ENCODE measurements around the gene FUT2.

Gene FUT2

DNA sequence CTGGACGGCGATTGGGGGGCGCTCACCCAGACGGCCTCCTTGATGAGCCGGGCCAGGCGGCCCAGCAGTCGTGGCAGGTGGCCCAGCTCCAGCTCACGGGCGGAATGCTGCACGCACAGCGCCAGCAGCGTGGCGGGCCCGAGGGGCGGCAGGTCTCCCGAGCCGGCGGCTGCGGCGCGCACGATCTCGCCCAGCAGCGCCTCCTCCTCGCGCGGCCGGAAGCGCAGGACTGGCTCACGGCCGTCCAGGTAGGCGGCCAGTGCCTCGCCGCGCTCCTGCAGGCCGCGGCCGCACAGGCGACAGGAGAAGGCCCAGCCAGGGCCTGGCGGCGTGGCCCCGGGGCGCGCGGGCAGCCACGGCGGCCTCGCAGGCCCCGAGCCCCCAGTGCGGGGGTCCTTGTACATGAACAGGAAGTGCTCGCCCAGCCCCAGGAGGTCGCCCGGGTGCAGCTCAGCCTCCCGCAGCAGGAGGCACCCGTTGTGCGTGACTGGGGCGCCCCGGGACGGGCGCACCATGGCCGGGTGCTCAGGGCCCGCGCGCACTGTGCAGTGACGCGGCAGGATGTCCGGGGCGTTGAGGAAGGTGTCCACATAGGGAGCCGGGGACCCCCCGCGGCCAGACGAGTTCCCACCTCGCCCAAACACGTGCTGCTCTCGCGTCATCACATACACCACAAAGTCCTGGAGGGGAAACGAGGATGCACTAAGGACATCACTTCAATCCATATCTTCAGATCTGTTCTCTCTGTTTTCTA lies 33.3 kb downstream of the FUT2 start:
- DNase-seq (ENCODE audit: low spot score), result peak; percentile 15

DNA sequence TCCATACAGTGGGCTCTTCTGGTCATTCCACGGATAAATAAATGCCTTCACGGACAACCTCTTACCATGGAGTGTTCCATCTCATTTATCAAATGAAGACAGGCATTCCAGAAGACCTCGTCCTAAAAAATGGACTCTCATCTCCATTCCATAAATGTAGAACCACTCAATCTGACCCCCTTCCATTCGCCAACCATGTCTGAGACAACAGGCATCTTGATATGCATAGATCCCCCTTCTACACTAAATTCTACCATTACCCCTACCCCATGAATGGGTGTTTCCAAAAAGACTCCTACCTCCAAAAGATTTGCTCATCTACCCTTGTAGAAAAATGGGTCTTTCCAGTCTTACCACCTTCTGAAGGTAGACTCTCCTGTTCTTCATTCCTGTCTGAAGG lies 35.7 kb downstream of the FUT2 start:
- DNase-seq (ENCODE audit: low spot score), result no peak

GRCh38 chr19:48734625-48735024 lies 38.9 kb downstream of the FUT2 start:
- DNase-seq (ENCODE audit: low spot score), result no peak

- peak; percentile 22 for DNase-seq (ENCODE audit: low spot score)
Measured at GRCh38 chr19:48735031-48735615, 39.4 kb downstream of the FUT2 start.

GRCh38 chr19:48737360-48737998 lies 41.7 kb downstream of the FUT2 start:
- DNase-seq (ENCODE audit: low spot score), result no peak

DNA sequence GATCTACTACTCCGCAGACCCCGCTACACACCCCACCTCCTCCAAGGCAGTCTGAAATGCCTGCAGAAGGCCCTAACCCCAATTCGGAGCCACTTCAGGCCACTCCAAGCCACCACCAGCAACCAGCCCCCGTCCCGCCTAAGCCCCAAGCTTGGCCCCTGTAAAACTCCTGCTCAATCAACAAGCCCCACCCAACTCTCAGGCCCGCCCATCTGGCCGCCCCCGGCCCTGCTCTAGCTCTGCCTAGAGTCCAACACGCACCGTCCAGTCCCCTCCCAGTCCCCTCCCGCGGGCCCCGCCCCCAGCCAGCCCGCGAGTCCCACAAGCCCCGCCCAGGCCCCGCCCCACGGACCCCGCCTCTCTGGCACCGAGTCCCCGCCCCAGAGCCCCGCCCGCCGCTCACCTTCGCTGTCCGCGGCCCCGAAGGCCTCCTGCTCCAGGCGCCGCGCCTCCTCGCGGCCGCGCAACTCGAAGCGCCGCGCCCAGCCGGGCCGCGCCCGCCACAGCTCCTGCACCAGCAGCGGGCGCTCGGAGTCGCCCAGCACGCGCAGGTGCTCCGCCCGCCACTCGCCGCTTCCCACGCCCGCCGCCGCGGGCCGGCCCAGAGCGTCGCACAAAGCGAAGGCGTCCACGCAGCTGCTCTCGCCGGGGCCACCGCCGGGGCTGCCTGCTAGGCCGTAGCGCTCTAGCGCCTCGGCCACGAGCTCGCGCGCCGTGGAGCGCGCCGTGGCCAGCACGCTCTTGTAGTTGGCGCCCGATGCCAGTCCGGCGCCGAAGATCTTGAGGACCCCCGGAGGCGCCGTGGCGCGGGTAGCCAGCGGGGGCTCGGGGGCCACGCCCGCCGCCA lies 43.0 kb downstream of the FUT2 start:
- peak; percentile 91 for DNase-seq (ENCODE audit: low spot score)

DNA sequence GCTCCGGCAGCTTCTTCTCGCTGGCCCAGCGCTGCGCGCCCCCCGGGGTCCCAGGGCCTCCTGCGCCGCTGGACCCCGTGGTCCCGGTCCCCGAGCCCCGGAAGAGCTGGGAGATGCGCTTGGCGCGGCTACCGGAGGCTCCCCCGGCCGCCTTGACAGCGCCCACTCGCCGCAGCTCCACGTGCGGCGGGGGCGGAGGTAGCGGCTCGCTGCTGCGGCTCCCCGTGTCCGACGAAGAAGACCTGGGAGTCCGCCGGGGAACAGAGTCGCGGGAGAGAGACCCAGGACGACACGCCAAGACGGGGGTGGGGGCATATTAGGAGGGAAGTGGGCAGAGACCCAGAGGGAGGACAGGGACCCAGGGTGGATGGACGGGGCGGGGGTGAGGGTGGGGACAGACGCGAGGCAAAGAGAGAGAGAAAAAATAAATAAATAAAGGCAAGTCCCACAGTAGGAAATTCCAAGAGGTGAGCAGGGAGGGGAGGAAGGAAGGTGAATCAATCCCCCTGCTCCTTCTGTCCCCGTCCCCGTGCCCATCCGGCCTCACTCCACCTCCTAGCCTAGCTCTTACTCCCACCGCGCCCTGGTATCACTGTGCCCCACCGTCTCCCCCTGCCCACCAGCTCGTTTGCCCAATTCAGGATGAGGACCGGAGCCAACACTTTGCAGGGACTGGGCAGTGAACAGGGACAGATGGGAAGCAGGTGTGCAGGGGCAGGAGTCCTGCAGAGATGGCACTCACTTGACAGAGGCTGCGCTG lies 43.8 kb downstream of the FUT2 start:
- DNase-seq (ENCODE audit: low spot score), result no peak

DNA sequence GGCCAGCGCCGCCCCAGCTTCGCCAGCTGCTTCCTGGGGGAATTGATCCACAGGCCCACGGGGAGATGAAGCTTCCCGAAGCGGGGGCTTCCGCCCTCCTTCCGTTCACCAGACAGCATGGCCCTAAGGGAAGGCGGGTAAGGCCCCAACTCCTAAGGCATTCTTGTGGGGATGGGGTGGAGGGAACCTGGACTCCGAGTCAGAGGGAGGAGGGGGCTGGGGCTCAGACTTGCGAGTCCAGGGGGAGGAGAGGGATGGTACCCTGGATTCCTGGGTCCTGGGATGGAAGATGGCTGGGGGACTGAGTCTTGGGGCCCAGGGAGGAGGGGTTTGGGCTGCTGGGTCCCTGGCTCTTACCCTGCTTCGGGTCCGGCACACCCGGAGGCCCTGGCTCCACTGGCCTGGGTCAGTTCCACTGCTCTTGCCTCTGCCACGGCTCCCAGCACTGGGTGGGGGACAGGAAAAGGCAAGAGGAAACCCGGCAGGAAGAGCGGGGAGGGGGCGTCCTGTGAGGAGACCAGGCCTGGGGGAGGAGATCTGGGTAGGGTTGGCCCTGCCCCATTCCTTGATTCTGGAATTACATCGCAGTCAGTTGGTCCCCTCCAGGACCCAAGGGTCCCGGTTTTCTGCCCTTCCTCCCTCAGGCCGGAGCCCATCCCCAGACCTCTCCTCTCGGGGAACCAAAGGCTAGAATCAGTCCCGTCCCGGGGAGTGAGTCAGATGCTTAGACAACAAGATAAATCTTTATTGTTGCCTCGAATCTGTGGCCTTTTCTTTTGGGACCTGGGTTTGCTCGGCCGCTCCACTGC lies 44.6 kb downstream of the FUT2 start, which contains the start of gene RASIP1:
TSS of gene RASIP1 (minus strand) at position 447 of the 809 bp plus-strand sequence. CDS start at position 119, 328 bp downstream.
- no peak for DNase-seq (ENCODE audit: low spot score)

DNA sequence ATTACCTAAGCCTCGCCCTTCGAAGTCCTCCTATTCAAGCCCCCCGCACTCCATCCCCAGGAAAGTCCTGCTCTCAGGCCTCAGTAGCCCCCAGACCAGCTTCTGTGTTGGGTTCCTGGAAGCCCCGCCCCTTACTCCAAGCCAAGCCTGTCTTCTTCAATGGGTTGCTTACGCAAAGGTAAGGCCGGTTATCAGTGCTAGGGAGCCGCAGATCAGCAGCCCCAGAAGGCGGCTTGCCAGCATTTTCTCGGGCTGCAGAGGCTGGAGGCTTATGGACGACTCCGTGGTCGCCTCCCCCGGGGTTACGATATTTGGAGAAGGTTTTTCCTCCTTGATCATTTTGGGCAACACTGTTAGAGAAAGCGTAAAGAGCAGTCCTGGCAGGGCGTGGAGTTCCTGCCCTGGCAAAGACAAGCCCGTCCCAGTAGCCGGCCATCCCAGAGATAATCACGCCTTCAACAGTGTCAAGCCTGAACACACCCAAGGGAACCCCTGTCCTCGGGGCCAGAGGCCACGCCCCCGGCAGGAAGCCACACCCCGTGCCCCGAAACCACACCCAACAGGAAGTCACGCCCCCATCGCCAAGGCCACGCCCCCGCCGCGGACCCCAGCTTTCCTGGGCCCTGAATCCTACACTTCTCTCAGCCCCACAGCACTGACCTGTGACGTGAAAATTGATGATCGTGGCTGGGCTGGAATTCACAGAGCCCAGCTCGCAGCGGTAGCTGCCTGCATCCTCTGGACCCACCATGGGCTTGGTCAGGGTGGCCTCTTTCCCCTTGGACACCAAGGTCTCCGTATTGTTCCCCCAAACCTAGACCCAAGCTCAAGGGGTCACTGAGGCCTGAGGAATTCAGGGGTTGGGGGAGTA lies 45.6 kb downstream of the FUT2 start:
- no peak for DNase-seq (ENCODE audit: low spot score)

DNA sequence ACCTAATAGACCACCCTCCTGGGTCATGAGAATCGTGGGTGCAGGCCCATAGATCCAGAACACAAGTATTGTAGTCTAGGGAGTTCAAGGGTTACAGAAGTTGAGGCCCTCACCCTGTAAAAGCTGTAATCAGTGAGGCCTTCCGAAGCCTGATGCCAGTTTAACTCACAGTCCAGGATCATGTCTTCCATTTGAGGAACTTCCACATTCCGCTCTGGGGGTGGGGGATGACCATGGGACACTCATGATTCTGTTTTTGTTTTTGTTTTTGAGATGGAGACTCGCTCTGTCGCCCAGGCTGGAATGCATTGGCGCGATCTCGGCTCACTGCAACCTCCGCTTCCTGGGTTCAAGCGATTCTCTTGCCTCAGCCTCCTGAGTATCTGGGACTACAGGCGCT lies 46.3 kb downstream of the FUT2 start:
- DNase-seq (ENCODE audit: low spot score), result no peak

DNA sequence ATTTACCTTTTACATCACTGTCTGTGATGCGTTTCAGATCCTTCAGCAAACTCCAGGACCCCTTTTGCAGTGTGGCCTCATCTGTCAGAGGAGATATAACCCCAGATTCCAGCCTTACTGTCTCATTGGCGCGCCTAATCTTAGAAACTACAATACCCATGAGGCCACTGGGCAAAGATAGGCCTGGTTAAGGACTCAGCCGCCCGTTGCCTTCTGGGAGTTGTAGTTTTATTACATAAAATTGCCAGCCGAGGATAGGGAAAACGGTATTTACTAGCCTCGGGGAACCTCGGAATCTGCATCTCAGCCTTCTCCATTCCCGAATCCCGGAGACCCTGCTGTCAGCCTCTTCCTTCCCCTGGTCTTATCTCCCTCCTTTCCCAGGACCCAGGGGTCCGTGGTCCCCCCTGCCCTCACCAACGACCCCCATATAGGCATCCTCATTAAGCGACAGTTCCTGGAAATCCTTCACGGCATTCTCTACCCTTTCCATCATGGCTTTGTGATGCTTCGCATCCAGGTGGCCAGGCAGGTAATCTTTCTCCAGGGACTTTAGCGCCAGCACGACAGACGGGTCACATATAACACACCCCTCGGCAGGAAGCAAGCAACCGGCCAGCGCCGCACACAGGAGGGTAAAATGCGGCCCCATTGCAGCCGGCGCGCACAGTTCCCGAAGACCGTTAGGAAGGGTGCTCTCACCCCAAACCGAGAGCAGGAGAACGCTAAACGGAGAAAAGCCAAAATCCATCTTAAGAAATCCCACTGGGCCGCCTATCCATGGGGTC lies 49.6 kb downstream of the FUT2 start:
- peak; percentile 66 for DNase-seq (ENCODE audit: low spot score)

GRCh38 chr19:48746110-48746509 lies 50.3 kb downstream of the FUT2 start:
- DNase-seq (ENCODE audit: low spot score), result no peak

DNA sequence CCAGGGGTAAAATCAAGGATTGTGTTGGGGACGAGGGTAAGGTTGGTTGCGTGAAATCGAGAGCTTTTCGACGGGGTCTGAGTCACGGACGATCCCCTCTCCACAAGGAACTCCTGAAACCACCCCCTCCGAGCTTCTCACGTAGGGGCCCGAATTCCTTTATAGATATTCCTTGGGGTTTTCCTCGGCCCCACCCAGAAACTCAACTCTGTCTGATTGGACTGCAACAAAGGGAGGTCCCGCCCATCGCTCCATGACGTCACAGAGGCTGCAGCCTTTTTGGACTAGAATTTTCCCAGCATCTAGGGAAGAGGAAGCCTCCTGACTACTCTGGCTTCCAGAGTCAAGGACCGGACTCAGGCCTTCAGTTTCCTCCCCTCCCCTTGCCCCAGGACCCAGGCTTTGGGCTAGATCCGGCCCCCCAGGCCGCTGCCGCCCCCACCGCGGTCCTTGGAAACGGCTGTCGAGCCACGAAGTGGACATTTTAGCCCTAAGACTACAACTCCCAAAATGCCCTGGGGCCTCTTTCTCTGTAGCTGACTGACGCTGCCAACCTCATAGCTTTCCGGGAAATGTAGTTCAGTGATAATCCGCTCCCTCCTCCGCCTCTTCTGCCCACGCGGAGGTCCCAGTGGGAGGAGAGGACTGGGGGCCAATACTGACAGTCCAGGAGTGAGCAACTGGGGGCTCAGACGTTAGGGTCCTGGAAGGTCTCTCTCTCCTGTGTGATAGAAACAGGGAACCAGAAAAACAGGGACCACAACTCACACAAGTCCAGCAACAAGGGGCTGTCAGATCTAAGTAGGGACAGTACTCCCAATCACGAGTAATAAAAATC lies 51.2 kb downstream of the FUT2 start, which contains the start of gene IZUMO1:
TSS of gene IZUMO1 (minus strand) at position 172 of the 838 bp plus-strand sequence. CDS start 1,050 bp downstream, outside the sequence.
- peak; percentile 89 for DNase-seq (ENCODE audit: low spot score)

GRCh38 chr19:48749571-48750198 lies 53.9 kb downstream of the FUT2 start:
- no peak for DNase-seq (ENCODE audit: low spot score)

DNA sequence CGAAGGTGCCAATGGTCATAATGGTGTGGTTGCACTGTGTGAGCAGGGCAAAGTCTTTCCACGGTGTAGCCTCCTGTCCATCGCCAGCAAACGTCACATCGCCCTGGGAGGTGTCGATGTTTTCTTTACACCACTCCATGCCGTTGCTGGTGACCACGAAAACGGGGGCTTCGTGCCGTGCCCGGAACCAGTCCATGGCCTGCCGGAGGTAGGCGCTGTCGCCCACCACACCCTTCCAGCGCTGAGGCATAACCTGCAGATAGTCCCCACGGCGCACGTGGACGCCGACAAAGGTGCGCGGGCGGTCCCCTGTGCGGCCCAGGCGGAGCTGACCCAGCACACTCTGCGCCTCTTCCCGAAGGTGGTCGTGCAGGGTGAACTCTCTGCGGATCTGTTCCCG lies 54.6 kb downstream of the FUT2 start:
- DNase-seq (ENCODE audit: low spot score), result no peak

GRCh38 chr19:48750771-48751504 lies 55.2 kb downstream of the FUT2 start:
- no peak for DNase-seq (ENCODE audit: low spot score)
